ENCODE measurements around the gene FBLN5.

GRCh38 chr14:91877376-91877915 is 70.0 kb downstream of the FBLN5 start:
- TF ChIP-seq CTCF (IDR thresholded peaks at IDR 0.05), result no peak
- no peak for TF ChIP-seq POLR2A (IDR thresholded peaks at IDR 0.05)
